HL-60/S4 treated with retinoic acid at 250 ng/mL for 4 days and 3 days (cell line): ENCODE data around the gene BTBD9.
"Not testable (repeated sequence)": the region's sequence is repeated elsewhere in the genome, so short reads cannot be mapped to it uniquely, and the experiment has no call there.

Experiments used
- in situ Hi-C: fragments of 300-500 bp; cut with MboI; formaldehyde crosslinking; loops from 2 replicates; pipeline ENCODE4 v1.7.0; 2022; ENCODE audit warnings: low sequenced_read_pairs

BTBD9 gene

DNA sequence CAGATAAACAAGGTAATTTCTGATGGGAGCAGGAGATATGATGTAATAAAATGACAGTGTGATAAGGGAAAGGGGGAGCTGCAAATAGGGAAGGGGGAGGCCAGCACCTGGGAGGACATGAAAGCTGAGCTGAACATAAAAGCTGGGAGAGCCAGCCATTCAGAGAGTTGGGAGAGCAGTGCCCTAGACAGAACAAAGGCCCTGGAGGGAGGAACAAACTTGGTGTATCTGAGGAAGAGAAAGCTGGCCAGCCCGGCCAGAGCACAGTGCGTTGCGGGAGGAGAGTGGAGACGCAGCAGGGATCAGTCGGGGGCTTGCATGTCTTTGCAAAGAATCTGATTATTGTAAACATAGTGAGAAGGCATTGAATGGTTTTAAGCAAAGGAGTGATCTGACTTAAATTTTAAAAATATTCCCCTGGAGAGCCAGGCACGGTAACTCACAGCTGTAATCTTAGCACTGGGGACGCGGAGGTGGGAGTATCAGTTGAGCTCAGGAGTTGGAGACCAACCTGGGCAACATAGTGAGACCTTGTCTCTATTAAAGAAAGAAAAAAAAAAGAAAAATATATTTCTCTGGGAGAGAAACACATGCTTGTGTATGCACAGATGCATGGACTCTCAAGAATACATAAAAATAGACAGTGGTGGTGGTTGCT, 502.0 kb downstream of the BTBD9 start:
- in situ Hi-C loops, result no loop called here

DNA sequence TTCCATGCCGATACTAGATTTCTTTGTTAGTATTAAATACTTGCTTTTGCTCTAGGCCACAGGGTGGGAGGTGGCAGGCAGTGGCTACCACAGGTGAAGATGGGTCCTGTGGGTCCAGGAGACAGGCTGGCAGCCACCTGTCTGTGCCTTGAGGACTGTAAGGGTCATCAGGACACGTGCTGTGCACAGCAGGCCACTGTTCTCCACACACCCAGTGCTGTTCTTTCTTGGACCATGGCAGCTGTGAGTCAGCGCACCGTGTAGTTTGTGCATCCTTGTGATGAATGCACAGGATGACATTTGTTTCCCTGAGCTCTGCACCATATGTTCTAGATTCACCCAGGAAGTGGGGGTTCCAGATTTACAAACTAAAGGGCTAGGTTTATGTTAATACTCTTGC, 503.2 kb downstream of the BTBD9 start:
- in situ Hi-C loops, result no loop called here

DNA sequence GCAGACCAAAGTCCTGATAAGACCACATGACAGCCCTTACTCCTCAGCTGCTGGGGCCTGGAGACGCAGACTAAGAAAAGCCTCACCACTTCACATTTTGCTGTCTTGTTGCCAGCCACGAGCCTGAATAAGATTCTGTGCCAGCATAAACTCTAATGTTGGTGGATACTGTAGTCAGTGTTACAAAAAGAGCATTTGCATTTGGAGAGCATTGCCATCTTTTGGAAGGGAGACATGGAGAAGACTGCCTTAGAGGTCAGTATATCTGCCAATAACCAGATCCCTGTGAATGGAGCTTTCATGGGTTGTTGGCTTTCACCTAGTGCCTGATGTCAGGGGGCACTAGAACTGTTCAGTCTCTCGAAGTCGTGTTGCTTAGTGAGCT, 505.0 kb downstream of the BTBD9 start:
- in situ Hi-C loops, result no loop called here

DNA sequence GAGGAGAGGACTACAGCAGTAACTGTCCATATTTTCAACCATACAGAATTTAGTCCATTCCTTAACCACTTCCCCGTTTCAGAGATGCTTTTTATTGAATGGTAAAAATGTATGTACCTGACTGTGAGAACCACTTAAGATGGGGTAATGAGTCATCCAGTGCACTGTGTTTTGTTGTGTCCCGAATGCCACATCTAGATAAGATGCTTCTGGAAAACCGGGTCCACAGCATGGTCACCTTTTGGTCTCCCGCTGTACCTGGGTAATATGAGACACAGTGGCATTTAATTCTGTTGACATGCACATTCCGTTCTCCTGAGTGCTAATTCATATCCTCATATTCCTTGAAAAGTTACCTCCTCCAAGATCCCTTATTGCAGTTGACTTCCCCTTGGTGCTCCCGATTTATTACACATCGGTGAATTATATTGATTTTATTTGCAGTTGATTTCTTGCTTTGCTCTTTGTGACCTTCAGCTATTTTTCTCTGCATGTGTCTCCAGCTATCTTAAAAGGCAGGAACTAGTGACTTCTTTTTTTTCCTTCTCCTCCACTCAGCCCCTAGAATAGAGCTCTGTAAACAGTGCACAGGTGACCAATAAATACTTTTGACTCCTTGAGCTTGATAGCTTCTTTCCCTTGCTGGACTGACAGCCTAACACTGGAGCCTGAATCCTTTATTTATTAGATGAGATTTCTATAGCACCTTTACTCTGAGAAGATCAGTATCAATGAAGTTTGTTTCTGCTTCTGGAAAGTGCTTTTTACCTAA, 505.6 kb downstream of the BTBD9 start:
- in situ Hi-C loops, result no loop called here

DNA sequence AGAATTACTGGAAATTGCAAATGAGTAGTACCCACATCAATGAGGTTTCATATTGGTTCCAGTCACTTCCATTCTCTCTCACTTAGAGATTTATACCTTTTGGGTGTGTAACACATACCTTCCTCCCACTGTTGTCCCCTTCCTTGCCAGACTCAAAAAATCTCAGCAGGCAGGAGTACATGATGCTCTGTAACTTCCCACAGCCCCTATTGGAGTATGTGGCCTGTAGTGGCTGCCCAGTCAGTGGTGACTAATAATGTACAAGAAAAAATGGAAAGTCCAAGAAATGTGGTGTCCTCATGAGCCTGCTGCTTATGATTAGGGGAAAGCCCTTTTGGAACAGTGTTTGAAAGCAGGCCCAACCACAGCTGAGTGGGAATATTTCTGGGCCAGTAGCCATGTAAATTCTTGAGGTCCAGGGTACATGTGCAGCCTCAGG, 508.2 kb downstream of the BTBD9 start:
- in situ Hi-C loops, result no loop called here

DNA sequence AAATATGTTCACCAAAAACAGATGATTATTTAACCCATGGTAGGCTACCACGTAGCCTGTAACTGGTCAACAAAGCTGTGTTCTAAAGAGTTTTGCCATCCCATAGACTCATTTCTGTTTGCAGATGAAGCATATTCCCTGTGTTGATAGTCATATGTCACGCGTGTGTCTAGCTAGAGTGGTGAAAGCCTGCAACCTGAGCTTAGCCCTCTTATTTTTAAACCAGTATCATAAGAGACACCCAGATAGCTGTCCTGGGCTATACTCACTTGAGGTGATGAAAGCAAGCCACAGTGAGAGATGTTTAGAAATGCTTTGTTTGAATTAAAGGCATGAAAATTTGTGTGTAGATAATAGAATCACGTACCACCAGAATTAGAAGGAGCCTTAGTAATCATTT, 512.4 kb downstream of the BTBD9 start:
- in situ Hi-C loops, result no loop called here

DNA sequence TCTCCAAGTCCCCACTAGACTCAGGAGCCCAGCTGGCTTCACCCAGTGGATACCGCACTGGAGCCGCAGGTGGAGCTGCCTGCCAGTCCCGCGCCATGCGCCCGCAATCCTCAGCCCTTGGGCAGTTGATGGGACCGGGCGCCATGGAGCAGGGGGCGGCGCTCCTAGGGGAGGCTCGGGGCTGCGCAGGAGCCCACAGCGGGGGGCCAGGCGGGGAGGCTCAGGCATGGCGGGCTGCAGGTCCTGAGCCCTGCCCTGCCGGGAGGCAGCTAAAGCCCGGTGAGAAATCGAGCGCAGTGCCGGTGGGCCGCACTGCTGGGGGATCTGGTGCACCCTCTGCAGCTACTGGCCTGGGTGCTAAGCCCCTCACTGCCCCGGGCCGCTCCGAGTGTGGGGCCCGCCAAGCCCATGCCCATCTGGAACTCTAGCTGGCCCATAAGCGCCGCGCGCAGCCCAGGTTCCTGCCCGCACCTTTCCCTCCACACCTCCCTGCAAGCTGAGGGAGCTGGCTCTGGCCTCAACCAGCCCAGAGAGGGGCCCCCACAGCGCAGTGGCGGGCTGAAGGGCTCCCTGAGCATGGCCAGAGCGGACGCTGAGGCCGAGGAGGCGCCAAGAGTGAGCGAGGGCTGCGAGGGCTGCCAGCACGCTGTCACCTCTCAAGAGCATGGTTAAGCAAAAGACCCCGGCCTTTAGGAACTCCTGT, 515.4 kb downstream of the BTBD9 start:
- in situ Hi-C loops, result not testable (repeated sequence)

DNA sequence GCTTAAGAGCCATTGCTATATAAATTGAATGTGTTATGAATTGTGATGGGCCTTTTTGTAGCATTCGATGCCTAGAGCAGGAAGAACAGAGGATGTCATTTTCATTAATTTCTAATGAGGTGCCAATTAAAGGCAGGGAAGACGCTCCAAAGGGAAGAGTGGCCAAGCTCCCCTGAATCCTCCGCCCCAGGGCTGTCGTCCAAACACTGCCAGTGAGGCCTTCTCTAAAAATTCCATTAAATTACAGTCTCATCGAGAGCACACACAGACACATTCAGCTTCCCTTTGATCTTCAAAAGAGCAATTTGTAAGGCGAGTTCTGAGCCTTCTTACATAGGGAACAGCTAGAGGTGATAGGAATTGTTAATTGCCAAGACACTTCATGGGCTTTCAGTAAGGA, 520.2 kb downstream of the BTBD9 start:
- in situ Hi-C loops, result no loop called here

DNA sequence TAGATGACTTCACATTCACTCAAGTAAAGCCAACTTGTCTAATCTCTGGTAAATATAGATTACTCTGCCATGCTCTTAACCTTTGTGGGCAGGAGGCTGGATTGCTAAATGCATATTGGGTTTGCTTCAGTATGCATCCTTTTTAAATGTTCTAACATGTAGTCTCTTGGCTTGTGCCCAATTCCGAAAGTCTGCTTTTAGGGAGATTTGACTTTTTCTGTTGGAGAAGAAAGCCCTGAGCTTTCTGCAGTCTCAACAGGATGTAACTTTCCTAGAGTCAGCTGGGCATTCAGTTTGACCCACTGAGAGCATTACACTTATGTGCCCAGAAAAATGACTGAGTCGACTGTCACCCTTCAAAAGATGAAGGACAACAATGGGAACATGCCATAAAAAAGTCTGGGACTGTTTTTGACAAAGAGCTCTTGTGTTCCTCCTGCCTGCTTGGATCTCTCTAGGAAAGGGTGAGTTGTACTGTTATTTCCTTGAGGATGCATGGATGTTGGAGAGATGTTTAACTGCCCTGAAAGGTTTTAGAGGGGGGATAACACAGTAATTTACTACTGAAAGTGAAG, 520.9 kb downstream of the BTBD9 start:
- in situ Hi-C loops, result no loop called here
